CD4-positive, alpha-beta T cell treated with Interleukin-6 for 4 hours (primary cell): Measurements from ENCODE around the gene UNC13B.
"Not testable (repeated sequence)": the region's sequence is repeated elsewhere in the genome, so short reads cannot be mapped to it uniquely, and the experiment has no call there.

Source experiments
- DNase-seq: peaks from one replicate; pipeline ENCODE4 v3.0.0-alpha.2; 2020; ENCODE audit warnings: mixed read lengths

UNC13B gene

GRCh38 chr9:35229066-35229778 is 67.4 kb downstream of the UNC13B start:
- no peak for DNase-seq

- no peak for DNase-seq
Observed at GRCh38 chr9:35229779-35230143, 68.0 kb downstream of the UNC13B start.

DNA sequence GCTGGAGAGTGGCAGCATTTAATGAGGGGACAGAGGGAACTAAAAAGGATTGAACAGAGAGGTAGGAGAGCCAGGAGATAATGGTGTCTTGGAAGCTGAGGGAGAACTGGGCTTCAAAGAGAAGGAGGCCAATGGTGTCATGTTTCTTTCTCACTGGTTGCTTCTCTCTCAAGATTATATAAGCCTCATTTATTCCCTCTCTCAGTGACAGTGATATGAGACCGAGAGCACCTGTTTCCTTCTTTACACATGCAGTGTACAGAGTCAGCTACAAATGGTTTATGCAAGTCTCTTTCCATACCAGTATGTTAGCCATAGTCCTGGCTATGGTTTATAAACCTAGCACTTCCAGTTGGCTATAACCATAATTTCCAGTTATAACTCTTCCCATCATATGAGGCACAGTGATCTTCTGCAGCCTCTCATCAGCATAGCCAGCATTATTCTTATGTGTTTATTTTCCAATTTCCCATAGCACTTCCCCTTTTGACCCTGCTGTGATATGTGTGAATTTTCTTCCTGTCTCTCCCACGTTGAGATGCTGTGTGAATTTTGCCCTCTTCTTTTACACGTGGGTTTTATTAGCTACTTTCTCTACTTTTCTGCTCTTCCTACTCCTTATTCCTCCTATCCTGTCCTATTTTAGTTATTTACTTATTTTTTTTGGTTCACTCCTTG is 71.2 kb downstream of the UNC13B start:
- no peak for DNase-seq

- DNase-seq: no peak
Observed at GRCh38 chr9:35236692-35237091, 74.9 kb downstream of the UNC13B start.

DNA sequence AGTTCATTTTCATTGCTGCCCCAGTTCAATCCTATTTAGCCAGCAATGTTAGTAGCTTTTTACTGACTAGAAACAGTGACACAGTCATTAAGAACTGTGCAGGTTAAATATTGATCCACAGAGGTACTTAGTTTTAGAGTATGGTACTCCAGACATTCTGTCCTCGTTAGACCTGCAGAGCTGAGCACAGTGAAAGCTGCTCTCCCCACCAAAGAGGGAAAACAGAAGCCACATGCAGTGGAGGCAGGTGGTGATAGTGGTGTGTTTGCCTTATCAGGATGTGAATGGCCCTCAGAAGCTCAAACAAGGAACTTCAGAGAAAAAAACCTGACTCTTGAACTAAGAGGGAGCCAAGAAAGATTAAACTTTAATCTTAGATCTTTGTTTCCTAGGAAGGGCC is 75.5 kb downstream of the UNC13B start:
- DNase-seq: no peak

- not testable (repeated sequence) for DNase-seq
Observed at GRCh38 chr9:35245945-35246344, 84.1 kb downstream of the UNC13B start.

DNA sequence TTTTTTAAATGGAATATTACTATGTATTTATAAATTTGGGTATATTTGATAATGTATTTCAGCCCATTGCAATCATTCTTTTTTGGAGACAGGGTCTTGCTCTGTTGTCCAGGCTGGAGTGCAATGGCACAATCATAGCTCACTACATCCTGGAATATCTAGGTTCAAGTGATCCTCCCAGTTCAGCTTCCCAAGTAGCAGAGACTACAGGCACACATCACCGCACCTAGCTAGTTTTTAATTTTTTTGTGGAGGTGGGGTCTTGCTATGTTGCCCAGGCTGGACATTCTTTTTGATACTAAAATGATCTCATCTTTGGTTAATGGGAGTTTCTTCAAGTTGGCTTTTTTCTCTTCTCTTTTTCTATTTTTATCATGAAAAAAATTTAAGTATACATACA is 91.3 kb downstream of the UNC13B start:
- no peak for DNase-seq

GRCh38 chr9:35254237-35254636 is 92.4 kb downstream of the UNC13B start:
- no peak for DNase-seq

GRCh38 chr9:35254984-35255857 is 93.4 kb downstream of the UNC13B start:
- no peak for DNase-seq

DNA sequence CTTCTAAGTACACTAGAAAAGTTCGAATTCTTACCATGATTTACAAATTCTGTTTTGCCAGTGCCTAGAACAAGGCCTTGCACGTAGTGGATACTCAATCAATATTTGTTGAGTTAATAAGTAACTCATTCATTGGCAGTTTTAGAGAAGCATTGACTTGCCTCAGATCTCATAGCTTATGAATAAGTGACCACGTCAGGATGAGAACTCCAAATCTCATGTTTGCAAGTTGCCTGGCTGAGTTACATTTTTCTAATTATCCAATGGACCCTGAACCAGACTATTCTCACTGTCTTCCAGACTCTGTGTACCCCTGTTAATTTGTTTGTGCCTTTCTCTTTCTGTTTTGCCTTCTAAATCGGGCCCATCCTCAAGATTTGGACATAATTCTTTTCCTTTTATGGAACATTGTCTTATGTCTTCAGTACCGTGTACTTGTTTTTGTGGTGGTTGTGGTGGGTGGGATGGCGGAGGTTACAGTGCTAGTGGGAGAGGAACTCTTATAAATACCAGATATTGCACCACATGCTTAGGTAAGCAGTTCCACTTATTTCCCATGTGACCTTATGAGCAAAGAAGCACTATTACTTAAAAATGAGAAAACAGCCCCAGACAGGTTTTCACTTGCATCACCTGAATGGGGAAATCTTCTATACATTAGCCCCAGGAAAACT is 96.3 kb downstream of the UNC13B start:
- DNase-seq: no peak

DNA sequence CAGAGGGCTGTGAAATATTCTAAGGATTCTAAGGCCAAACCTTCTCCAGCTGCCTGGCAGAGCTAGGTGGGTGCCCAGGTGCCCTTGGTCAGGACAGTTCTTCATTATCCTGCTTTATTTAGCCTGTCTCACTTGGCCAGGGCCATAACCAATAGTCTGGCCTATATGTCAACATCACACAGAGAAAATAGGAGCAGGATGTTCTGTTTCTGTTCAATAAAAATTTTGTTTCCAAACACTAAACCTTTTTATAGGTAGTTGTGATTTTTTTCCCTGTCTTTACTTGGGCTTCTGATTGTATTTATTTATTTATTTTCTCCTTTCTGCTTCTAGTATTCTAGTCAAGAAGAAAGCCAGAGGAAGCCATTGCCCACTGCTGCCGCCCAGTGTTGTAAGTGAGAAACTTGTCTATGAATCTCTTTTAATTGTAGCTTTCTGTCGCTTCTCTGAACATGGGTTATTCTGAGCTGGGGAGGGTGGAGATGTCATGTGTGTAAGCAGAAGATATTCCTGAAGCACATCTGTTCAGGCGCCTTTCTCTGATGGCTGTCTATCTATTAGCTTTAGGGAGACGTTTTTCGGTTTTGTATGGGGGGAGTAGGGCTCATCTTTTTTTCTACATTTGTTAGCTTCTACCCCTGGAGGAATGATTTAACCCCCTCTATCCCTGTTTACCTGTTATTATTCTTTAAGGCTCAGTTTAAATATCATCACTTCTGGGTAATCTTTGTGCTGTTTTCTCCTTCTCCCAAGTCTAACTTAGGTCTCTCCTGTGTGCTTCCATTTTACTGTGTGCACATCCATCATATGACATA is 97.1 kb downstream of the UNC13B start:
- DNase-seq: peak; percentile 61

GRCh38 chr9:35260186-35260585 is 98.4 kb downstream of the UNC13B start:
- DNase-seq: no peak

DNA sequence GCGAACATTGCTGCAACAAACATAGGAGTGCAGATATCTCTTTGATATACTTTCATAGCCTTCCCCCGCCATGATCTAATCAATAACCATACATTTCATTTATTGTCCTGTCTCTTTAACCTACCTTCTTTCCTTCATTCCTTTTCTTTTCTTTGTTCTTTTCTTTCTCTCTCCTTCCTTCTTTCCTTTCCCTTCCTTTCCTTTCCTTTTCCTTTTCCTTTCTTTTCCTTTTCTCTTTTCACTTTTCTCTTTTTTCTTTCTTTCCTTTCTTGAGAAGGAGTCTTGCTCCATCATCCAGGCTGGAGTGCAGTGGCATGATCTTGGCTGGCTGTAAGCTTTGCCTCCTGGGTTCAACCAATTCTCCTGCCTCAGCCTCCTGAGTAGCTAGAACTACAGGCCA is 100.3 kb downstream of the UNC13B start:
- DNase-seq: no peak

GRCh38 chr9:35267710-35268109 is 105.9 kb downstream of the UNC13B start:
- DNase-seq: no peak

DNA sequence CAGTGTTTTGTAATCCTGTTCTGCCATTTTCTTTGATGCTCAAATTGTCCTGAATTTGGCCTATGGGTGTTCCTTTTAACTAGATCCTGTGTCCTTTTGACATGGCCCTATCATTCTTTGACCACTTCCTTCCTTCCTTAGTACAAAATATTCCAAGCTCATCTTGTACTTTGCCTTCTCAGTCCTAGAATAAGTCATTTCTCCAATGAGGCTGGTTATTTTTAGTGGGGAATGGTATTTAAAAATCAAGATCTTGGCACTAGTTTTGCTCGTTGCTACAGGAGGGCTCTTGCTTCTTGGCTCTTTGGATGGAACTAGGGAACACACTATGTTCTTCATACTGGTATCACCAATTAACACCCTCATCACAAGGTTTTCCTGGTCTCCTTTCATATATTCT is 108.1 kb downstream of the UNC13B start:
- DNase-seq: no peak

DNA sequence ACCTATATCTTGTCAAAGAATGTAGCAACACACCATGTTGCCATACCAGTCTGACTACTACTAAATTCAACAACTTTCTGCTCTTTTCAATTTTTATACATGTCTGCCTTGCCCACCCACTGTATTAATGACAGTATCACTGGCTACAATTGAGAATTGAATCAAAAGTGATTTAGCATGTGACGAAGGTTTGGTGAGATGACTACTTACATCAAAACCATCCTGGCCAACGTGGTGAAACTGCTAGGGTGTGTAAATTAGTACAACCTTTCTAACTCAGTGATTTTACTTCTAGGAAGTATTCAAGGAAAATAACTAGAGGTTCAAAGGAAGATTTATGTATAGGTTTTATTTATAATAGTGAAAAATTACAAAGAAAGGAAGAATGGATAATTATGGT is 109.8 kb downstream of the UNC13B start:
- DNase-seq: no peak

DNA sequence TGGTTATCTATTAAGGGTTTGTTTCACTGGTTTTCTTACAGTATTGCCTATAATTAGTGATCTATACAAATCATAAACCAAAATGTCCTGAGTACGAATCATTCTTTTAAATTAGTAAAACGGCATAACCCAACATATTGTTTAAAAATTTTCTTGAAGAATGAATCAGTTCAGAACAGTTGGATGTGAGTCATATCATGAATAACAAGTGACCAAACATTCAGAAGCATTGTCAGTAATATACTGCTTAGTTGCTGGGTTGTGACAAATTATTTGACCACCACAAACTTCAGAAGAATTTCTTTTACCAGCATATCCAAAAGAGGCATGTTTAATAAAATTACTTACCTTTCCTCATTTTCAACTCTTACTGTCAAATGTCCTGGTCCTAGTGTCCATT is 111.2 kb downstream of the UNC13B start:
- DNase-seq: no peak

GRCh38 chr9:35273591-35273990 is 111.8 kb downstream of the UNC13B start:
- DNase-seq: no peak

- DNase-seq: no peak
Observed at GRCh38 chr9:35274993-35275392, 113.2 kb downstream of the UNC13B start.

DNA sequence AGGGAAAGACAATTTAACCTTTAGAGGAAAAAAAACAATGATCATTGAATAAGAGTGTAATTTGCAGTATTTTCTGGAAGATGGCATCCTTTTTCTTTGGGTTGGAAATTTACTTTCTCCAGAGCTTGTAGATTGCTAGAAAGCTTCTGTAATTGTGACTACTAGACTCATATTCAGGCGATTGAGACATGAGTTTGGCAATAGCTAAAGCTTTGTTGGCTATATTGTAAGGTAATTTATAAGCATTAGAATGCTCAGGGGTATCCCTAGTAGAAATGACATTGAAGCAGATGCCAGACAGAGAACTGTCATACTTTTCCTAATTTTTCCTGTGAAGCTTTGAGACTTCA is 115.3 kb downstream of the UNC13B start:
- DNase-seq: no peak

DNA sequence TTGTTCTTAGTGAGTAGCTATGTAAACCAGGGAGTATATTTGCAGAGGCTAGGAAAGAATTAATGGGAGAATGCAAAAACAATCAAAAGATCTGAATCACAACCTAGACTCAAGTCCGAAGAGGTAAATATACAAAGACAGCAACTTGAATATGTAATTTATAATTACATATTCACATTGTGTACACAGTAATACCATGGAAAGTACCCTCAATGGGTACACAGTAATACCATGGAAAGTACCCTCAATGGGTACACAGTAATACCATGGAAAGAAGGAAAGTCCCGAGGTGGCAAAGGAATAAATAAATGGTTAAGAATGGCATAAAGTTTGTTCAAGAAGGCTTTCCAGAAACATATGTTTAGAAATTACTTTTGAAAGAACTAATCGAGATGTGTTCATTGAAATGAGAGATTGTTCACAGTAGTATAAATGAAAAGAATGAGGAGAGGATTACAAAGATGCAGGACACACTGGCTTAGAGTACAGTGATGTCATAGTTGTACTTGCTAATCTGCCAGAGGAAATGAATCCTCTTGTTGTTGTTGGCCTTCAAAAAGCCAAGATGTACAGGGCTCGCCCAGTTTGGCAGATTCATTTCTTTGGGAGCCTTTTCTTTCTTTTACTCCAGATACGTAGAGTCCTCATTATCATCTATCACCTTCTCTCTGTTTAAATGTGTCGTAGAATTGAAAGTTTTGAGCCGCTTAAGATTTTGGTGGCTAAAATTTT is 116.0 kb downstream of the UNC13B start:
- DNase-seq: no peak

DNA sequence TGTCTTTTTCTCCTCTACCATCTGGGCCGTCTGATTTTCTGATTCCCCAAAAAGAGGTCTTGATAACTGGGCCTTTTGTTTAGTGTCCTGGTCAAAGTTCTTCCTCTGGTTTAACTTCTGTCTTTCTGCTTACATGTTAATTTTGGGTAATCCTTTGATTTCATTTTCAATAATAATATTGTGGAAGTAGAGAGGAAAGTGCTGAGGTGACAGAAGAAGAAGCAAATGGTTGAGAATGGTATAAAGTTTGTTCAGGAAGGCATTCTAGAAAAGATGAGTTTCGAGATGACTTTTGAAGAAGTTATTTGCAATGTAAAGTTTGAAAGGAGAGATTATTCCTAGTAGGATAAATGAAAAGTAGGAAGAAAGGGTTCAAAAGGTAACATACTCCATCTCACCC is 118.1 kb downstream of the UNC13B start:
- DNase-seq: no peak
